Subcutaneous adipose tissue (tissue), 4 donors: Measurements from ENCODE around the gene TNFRSF21. TPM values are rescaled to one million over a fixed set of nuclear protein-coding genes. Genes with fewer than 3 reads are reported as not detected.

ENCODE experiments used
- total RNA-seq, 4 donors: library from RNA; depleted of rRNA; stranded (reverse); fragments of >200 nt; gene quantifications; one replicate each; pipeline ENCODE4 v1.1.0, GENCODE V29; 2016

TNFRSF21 gene
- total RNA-seq, 4 donors from 2014 or later, result 11.7 to 42.0 (median 20.1) TPM

Other genes starting within 250 kb of the TNFRSF21 start
- 10 to 100 TPM; 22.2 to 30.8 (median 26.0) TPM for gene CD2AP, start 167.9 kb upstream of the TNFRSF21 start, total RNA-seq